HG03378 (cell line): Measurements from ENCODE around the gene RNF213.

Experiments used
- ATAC-seq: cut with Tn5 transposase; IDR thresholded peaks from one replicate; pipeline ENCODE4 v1.9.1; 2021; ENCODE audit warnings: mild to moderate bottlenecking, moderate library complexity; ENCODE audit not compliant: unreplicated experiment

RNF213 gene

GRCh38 chr17:80364091-80364691 is 103.5 kb downstream of the RNF213 start:
- no peak for ATAC-seq

- no peak for ATAC-seq
These were observed 104.6 kb downstream of the RNF213 start for GRCh38 chr17:80365001-80365965.

- ATAC-seq = no peak
These were observed 105.3 kb downstream of the RNF213 start for GRCh38 chr17:80365983-80366382.

- ATAC-seq = no peak
These were observed 106.9 kb downstream of the RNF213 start for GRCh38 chr17:80367503-80367902.

GRCh38 chr17:80371196-80371595 is 110.5 kb downstream of the RNF213 start:
- ATAC-seq = no peak

GRCh38 chr17:80372456-80372855 is 111.8 kb downstream of the RNF213 start:
- ATAC-seq = no peak

GRCh38 chr17:80372922-80373570 is 112.4 kb downstream of the RNF213 start:
- no peak for ATAC-seq

GRCh38 chr17:80374039-80374731 is 113.5 kb downstream of the RNF213 start:
- ATAC-seq = no peak

GRCh38 chr17:80374732-80375585 is 114.3 kb downstream of the RNF213 start:
- no peak for ATAC-seq

- ATAC-seq = no peak
These were observed 115.9 kb downstream of the RNF213 start for GRCh38 chr17:80376531-80376930.

GRCh38 chr17:80377798-80378197 is 117.1 kb downstream of the RNF213 start:
- no peak for ATAC-seq

GRCh38 chr17:80379348-80379747 is 118.7 kb downstream of the RNF213 start:
- ATAC-seq = no peak

GRCh38 chr17:80380068-80380467 is 119.4 kb downstream of the RNF213 start:
- ATAC-seq = no peak

GRCh38 chr17:80380555-80381002 is 119.9 kb downstream of the RNF213 start:
- ATAC-seq = no peak

GRCh38 chr17:80381416-80381923 is 120.8 kb downstream of the RNF213 start:
- ATAC-seq = no peak

GRCh38 chr17:80382446-80382845 is 121.8 kb downstream of the RNF213 start:
- ATAC-seq = no peak

- no peak for ATAC-seq
These were observed 122.3 kb downstream of the RNF213 start for GRCh38 chr17:80382956-80383355.

GRCh38 chr17:80384078-80384960 is 123.7 kb downstream of the RNF213 start:
- ATAC-seq = no peak

GRCh38 chr17:80385046-80385445 is 124.4 kb downstream of the RNF213 start:
- ATAC-seq = no peak
